HCT116 (cell line): ENCODE measurements around the gene EPSTI1. TPM values are rescaled to one million over a fixed set of nuclear protein-coding genes. Genes with fewer than 3 reads are reported as not detected.

Experiments used
- ATAC-seq: fragments of 200-7000 bp; cut with Tn5 transposase; 2 replicates; pipeline ENCODE4 v1.9.1; 2020; ENCODE audit warnings: mild to moderate bottlenecking, moderate library complexity
- BruUV-seq: library from RNA; stranded (reverse); fragments of 400-500 nt; replicated peaks from 2 replicates; lab custom pipeline; 2021; lab: Mats Ljungman, UMichigan
- CTCF ChIA-PET: fragments of 300-600 bp; sonication (Branson Sonifier 250); formaldehyde crosslinking; loops from one replicate; lab custom pipeline; 2021; ENCODE audit warnings: antibody characterized with exemption; lab: Charles Lee
- POLR2A ChIA-PET: fragments of 300-600, 350-600 bp; sonication (Branson Sonifier 250); formaldehyde crosslinking; loops from one replicate; lab custom pipeline; 2021; ENCODE audit warnings: antibody characterized with exemption; lab: Charles Lee
- RAD21 ChIA-PET, 2 experiments: fragments of 300-600 bp; sonication (Branson Sonifier 250); formaldehyde crosslinking; loops; one replicate each; lab custom pipeline; 2023; ENCODE audit warnings: low total read pairs in 2 of 2; ENCODE audit not compliant: uncharacterized antibody in 2 of 2, unreplicated experiment in 2 of 2, low non-redundant PET in 1 of 2; lab: Charles Lee
- DNase-seq: peaks from one replicate; pipeline ENCODE4 v3.0.0-alpha.2; 2010; ENCODE audit warnings: low read depth, low spot score
- H2AFZ ChIP-seq: fragments of 200-600 bp; shearing (Covaris generic), sonication (generic); 2 replicates; pipeline ENCODE4 v1.6.1; 2017; ENCODE audit warnings: low read depth, mixed run types, mixed read lengths, antibody characterized with exemption, low read length; ENCODE audit not compliant: poor library complexity, severe bottlenecking
- H3K27ac ChIP-seq: 2 replicates; pipeline ENCODE4 v1.5.1; 2012; ENCODE audit warnings: low read depth, low read length
- H3K27me3 ChIP-seq: fragments of 200-600 bp; sonication (generic); 2 replicates; pipeline ENCODE4 v1.6.1; 2016; ENCODE audit warnings: mixed run types, low read length, mixed read lengths; ENCODE audit not compliant: insufficient read depth
- H3K36me3 ChIP-seq, 2 experiments: fragments of 200-500 bp in 1 of 2; fragments of 200-600 bp in 1 of 2; sonication (Bioruptor generic) in 1 of 2; sonication (generic) in 1 of 2; 2 replicates each; pipeline versions ENCODE4 v1.5.1 to v1.6.1; 2014 to 2016; ENCODE audit warnings: low read length in 2 of 2, inconsistent platforms in 1 of 2, mixed read lengths in 1 of 2, mixed run types in 1 of 2; ENCODE audit not compliant: insufficient read depth in 2 of 2, control insufficient read depth in 1 of 2
- H3K4me1 ChIP-seq, 2 experiments: fragments of 200-600 bp in 1 of 2; sonication (generic) in 1 of 2; 2 replicates each; pipeline versions ENCODE4 v1.5.1 to v1.6.1; 2012 to 2017; ENCODE audit warnings: low read length in 2 of 2, inconsistent platforms in 1 of 2, mild to moderate bottlenecking in 1 of 2, mixed read lengths in 1 of 2, mixed run types in 1 of 2, moderate library complexity in 1 of 2; ENCODE audit not compliant: insufficient read depth in 2 of 2, control insufficient read depth in 1 of 2
- H3K4me2 ChIP-seq: fragments of 200-600 bp; sonication (generic); 2 replicates; pipeline ENCODE4 v1.6.1; 2017; ENCODE audit warnings: mixed run types, low read length, mixed read lengths
- H3K4me3 ChIP-seq, 2 experiments: fragments of 200-600 bp in 1 of 2; sonication (generic) in 1 of 2; replicated peaks in 1 of 2; 2 replicates each; pipeline ENCODE4 v1.5.1; 2011 to 2016; ENCODE audit warnings: low read length in 2 of 2, control low read depth in 1 of 2, low read depth in 1 of 2, mild to moderate bottlenecking in 1 of 2, mixed read lengths in 1 of 2, mixed run types in 1 of 2
- H3K79me2 ChIP-seq: fragments of 200-600 bp; sonication (generic); 2 replicates; pipeline ENCODE4 v1.6.1; 2017; ENCODE audit warnings: mild to moderate bottlenecking, mixed run types, low read length, moderate library complexity, mixed read lengths; ENCODE audit not compliant: insufficient read depth
- H3K9ac ChIP-seq: fragments of 200-600 bp; sonication (generic); 2 replicates; pipeline ENCODE4 v1.6.1; 2016; ENCODE audit warnings: low read length, mixed read lengths
- H3K9me2 ChIP-seq: fragments of 200-600 bp; sonication (generic), shearing (Covaris generic); 2 replicates; pipeline ENCODE4 v1.6.1; 2017; ENCODE audit warnings: mixed run types, mild to moderate bottlenecking, moderate library complexity; ENCODE audit not compliant: insufficient read depth
- H3K9me3 ChIP-seq, 2 experiments: fragments of 200-500 bp in 1 of 2; fragments of 200-600 bp in 1 of 2; sonication (Bioruptor generic) in 1 of 2; sonication (generic) in 1 of 2; 2 replicates each; pipeline ENCODE4 v1.6.1; 2014 to 2017; ENCODE audit warnings: low read length in 2 of 2, mixed read lengths in 2 of 2, inconsistent platforms in 1 of 2, low read depth in 1 of 2, mild to moderate bottlenecking in 1 of 2, mixed run types in 1 of 2, moderate library complexity in 1 of 2; ENCODE audit not compliant: control insufficient read depth in 1 of 2, insufficient read depth in 1 of 2
- H4K20me1 ChIP-seq: fragments of 200-600 bp; sonication (generic), shearing (Covaris generic); 2 replicates; pipeline ENCODE4 v1.6.1; 2017; ENCODE audit warnings: mixed run types, mild to moderate bottlenecking, moderate library complexity; ENCODE audit not compliant: insufficient read depth
- ATF3 ChIP-seq: IDR thresholded peaks from 2 replicates; pipeline ENCODE4 v1.6.1; 2012
- CEBPB ChIP-seq: IDR thresholded peaks from 2 replicates; pipeline ENCODE4 v1.6.1; 2012; ENCODE audit warnings: low read depth
- CTCF ChIP-seq, 3 experiments: fragments of 200-600 bp in 1 of 3; sonication (generic) in 1 of 3; IDR thresholded peaks in 2 of 3; conservative IDR thresholded peaks in 1 of 3; 2 replicates each; pipeline ENCODE4 v1.5.1; 2012 to 2017; ENCODE audit warnings: low read depth in 2 of 3, low read length in 2 of 3, antibody characterized with exemption in 1 of 3, borderline replicate concordance in 1 of 3, control low read depth in 1 of 3, mild to moderate bottlenecking in 1 of 3, mixed read lengths in 1 of 3, mixed run types in 1 of 3, moderate library complexity in 1 of 3; ENCODE audit not compliant: insufficient read depth in 1 of 3
- POLR2A ChIP-seq: IDR thresholded peaks from 2 replicates; pipeline ENCODE4 v1.7.0; 2011; ENCODE audit warnings: borderline replicate concordance; ENCODE audit not compliant: insufficient read depth, insufficient read length; ENCODE audit errors: extremely low read depth
- RAD21 ChIP-seq: IDR thresholded peaks from 2 replicates; pipeline ENCODE4 v1.6.1; 2012; ENCODE audit warnings: low read depth, mild to moderate bottlenecking
- ZBTB33 ChIP-seq: IDR thresholded peaks from 2 replicates; pipeline ENCODE4 v1.6.1; 2011; ENCODE audit warnings: mild to moderate bottlenecking, low read length, moderate library complexity; ENCODE audit not compliant: insufficient replicate concordance; ENCODE audit errors: extremely low read depth
- intact Hi-C: fragments of 100-400 bp; cut with micrococcal nuclease; formaldehyde crosslinking; loops from 2 replicates; pipeline ENCODE4 v1.10.0; 2022
- total RNA-seq: library from RNA; stranded (reverse); gene quantifications from one replicate; pipeline ENCODE4 v1.2.1, GENCODE V29; 2021; ENCODE audit not compliant: unreplicated experiment

The EPSTI1 gene
- total RNA-seq, 1 experiment from 2014 or later, result 0.69 TPM

GRCh38 chr13:42883771-42884467 is 108.1 kb downstream of the EPSTI1 start:
- DNase-seq, result peak; percentile 2
- Histone ChIP-seq H3K36me3 (no peaks in the 10 kb centered on the region), H3K9me2 (no peaks in the 10 kb centered on the region), H3K9me3 (no peaks in the 10 kb centered on the region), H3K4me3 (no peak overlapping the region), H3K27me3 (no peaks in the 10 kb centered on the region), H3K27ac (no peak overlapping the region), H4K20me1 (no peaks in the 10 kb centered on the region), H3K79me2 (no peaks in the 10 kb centered on the region), H2AFZ (no peak overlapping the region), H3K4me1 (no peaks in the 10 kb centered on the region), H3K4me2 (no peak overlapping the region), H3K9ac (no peak overlapping the region)
- ChIA-PET RAD21 (no interaction called here), POLR2A (no interaction called here), CTCF (no interaction called here)
- BruUV-seq, result no TSS peak
- ATAC-seq, result no peak
- TF ChIP-seq CTCF (IDR thresholded peaks at IDR 0.05 in 2 of 3, conservative IDR thresholded peaks at IDR 0.05 in 1 of 3; ENCODE audit: borderline replicate concordance in 1 of 3, insufficient read depth in 1 of 3, low read depth in 2 of 3, low read length in 2 of 3), result 0 out of 6 replicates have a peak, but pooled peaks of 1 of the 3 experiments have one; percentile 12
- TF ChIP-seq CEBPB, result no peak
- peak; percentile 31; the same call in 1 of the 2 replicates for TF ChIP-seq RAD21
- intact Hi-C loops, result no loop called here

GRCh38 chr13:42883142-42883541 is 108.9 kb downstream of the EPSTI1 start:
- DNase-seq, result no peak
- no peaks in the 10 kb centered on the region for H3K27me3 ChIP-seq
- POLR2A ChIA-PET, result no interaction called here
- intact Hi-C loops, result no loop called here
- H3K9me3 ChIP-seq, result no peaks in the 10 kb centered on the region
- H4K20me1 ChIP-seq, result no peaks in the 10 kb centered on the region
- no peaks in the 10 kb centered on the region for H3K79me2 ChIP-seq
- no peaks in the 10 kb centered on the region for H3K36me3 ChIP-seq
- H2AFZ ChIP-seq, result no peak overlapping the region
- RAD21 ChIA-PET, result no interaction called here
- no peaks in the 10 kb centered on the region for H3K9me2 ChIP-seq
- H3K4me1 ChIP-seq, result no peaks in the 10 kb centered on the region
- no peak overlapping the region for H3K9ac ChIP-seq
- no peak for ATAC-seq
- CTCF ChIA-PET, result no interaction called here
- no peak overlapping the region for H3K4me2 ChIP-seq
- H3K27ac ChIP-seq, result no peak overlapping the region
- TF ChIP-seq POLR2A, result no peak
- no peak for TF ChIP-seq ATF3
- TF ChIP-seq ZBTB33, result no peak
- BruUV-seq, result no TSS peak
- no peak overlapping the region for H3K4me3 ChIP-seq
